Measurements from ENCODE around the gene DLX2. TPM values are rescaled to one million over a fixed set of nuclear protein-coding genes. Genes with fewer than 3 reads are reported as not detected.

Gene DLX2
- total RNA-seq, 1 experiment from 2014 or later = 4.4 TPM

DNA sequence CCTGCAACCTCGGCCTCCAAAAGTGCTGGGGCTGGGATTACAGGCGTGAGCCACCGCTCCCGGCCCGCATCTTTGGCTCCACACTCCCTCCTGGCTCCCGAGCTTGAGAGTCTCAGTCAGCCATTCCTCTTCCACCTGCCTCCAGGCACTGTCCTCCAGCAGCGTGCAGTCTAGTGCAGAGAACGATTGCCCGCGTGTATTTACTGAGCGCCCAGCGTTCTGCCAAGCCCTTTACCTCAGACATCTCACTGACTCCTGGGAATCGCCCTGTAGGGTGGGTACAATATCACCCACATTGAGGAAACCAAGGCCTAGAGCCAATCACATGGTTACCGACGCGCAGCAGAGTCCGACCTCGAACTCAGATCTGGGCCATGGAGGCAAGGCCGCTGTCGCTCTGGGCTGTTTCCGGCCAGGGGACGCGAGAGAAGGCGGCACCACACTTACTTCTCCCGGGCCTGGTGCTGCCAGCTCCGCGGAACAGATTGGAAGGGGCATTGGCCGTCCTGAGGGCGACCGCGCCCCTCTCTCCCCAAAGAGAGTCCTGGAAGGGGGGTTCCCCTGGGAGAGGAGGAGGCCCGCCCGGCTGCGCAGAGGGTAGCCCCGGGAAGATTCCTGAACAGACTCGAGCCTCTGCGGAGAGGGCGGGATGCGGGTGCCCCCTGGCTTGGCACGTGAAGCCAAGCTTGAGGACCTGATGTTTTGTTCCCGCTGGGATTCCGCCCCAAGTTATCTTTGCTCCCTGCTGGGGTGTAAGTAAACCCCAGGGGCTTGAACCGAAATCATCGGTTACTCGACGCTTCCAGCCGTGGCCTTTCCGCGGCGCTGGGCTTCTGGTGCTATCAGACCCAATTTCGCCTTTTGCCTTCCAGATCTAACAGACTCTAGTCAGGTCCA lies 5.2 kb upstream of the DLX2 start:
- no peaks in the 10 kb centered on the region for H3K9me3 ChIP-seq (ENCODE audit: control insufficient read depth, insufficient read depth, low read depth, low read length)
- no peaks in the 10 kb centered on the region for H3K27me3 ChIP-seq (ENCODE audit: control insufficient read depth, insufficient read depth, low read length)
- POLR2A ChIA-PET = interaction anchor here (0.6 kb wide), 1 partner anchor 95 kb away, joined by 7 read pairs; no protein-coding TSS in a partner anchor
- CTCF ChIA-PET = no interaction called here
- no peak for DNase-seq (ENCODE audit: low read depth, low spot score)
- no peak for ATAC-seq
- no peaks in the 10 kb centered on the region; the same call in 1 of the 2 replicates for H3K36me3 ChIP-seq (ENCODE audit: control insufficient read depth, insufficient read depth, low read length)
- in situ Hi-C loops (cut with HindIII; ENCODE audit: low pct_unique_long_range_greater_than_20kb, low sequenced_read_pairs) (no loop called here), intact Hi-C loops (cut with micrococcal nuclease; ENCODE audit: unreplicated experiment) (loop anchor here (2.0 to 10.0 kb wide), 3 partner anchors 113 to 511 kb away; partner anchors contain the start of gene METAP1D)
- H3K27ac ChIP-seq (ENCODE audit: low read length) = no peak overlapping the region
- BruUV-seq (replicated peaks) = no TSS peak
- no peak overlapping the region for H3K4me3 ChIP-seq (ENCODE audit: low read depth in 2 of 2, low read length in 2 of 2)
- TF ChIP-seq TCF7L2 (IDR thresholded peaks at IDR 0.05; ENCODE audit: low read depth, low read length) = no peak
- TF ChIP-seq, protein P1, sequence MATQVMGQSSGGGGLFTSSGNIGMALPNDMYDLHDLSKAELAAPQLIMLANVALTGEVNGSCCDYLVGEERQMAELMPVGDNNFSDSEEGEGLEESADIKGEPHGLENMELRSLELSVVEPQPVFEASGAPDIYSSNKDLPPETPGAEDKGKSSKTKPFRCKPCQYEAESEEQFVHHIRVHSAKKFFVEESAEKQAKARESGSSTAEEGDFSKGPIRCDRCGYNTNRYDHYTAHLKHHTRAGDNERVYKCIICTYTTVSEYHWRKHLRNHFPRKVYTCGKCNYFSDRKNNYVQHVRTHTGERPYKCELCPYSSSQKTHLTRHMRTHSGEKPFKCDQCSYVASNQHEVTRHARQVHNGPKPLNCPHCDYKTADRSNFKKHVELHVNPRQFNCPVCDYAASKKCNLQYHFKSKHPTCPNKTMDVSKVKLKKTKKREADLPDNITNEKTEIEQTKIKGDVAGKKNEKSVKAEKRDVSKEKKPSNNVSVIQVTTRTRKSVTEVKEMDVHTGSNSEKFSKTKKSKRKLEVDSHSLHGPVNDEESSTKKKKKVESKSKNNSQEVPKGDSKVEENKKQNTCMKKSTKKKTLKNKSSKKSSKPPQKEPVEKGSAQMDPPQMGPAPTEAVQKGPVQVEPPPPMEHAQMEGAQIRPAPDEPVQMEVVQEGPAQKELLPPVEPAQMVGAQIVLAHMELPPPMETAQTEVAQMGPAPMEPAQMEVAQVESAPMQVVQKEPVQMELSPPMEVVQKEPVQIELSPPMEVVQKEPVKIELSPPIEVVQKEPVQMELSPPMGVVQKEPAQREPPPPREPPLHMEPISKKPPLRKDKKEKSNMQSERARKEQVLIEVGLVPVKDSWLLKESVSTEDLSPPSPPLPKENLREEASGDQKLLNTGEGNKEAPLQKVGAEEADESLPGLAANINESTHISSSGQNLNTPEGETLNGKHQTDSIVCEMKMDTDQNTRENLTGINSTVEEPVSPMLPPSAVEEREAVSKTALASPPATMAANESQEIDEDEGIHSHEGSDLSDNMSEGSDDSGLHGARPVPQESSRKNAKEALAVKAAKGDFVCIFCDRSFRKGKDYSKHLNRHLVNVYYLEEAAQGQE (IDR thresholded peaks at IDR 0.05; ENCODE audit: insufficient read depth in 1 of 2, low read depth in 2 of 2, low read length in 1 of 2) = no peak
- TF ChIP-seq POLR2AphosphoS5 (IDR thresholded peaks at IDR 0.05; ENCODE audit: low read depth, low read length) = no peak
- TF ChIP-seq, protein P2, sequence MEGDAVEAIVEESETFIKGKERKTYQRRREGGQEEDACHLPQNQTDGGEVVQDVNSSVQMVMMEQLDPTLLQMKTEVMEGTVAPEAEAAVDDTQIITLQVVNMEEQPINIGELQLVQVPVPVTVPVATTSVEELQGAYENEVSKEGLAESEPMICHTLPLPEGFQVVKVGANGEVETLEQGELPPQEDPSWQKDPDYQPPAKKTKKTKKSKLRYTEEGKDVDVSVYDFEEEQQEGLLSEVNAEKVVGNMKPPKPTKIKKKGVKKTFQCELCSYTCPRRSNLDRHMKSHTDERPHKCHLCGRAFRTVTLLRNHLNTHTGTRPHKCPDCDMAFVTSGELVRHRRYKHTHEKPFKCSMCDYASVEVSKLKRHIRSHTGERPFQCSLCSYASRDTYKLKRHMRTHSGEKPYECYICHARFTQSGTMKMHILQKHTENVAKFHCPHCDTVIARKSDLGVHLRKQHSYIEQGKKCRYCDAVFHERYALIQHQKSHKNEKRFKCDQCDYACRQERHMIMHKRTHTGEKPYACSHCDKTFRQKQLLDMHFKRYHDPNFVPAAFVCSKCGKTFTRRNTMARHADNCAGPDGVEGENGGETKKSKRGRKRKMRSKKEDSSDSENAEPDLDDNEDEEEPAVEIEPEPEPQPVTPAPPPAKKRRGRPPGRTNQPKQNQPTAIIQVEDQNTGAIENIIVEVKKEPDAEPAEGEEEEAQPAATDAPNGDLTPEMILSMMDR (IDR thresholded peaks at IDR 0.05) = no peak
- TF ChIP-seq SIN3A (IDR thresholded peaks at IDR 0.05; ENCODE audit: borderline replicate concordance, insufficient read depth, low read depth, low read length) = no peak
- H3K4me1 ChIP-seq (ENCODE audit: control insufficient read depth, insufficient read depth, low read length) = peaks cover 4% of the 10 kb centered on the region; the same call in 1 of the 2 replicates

DNA sequence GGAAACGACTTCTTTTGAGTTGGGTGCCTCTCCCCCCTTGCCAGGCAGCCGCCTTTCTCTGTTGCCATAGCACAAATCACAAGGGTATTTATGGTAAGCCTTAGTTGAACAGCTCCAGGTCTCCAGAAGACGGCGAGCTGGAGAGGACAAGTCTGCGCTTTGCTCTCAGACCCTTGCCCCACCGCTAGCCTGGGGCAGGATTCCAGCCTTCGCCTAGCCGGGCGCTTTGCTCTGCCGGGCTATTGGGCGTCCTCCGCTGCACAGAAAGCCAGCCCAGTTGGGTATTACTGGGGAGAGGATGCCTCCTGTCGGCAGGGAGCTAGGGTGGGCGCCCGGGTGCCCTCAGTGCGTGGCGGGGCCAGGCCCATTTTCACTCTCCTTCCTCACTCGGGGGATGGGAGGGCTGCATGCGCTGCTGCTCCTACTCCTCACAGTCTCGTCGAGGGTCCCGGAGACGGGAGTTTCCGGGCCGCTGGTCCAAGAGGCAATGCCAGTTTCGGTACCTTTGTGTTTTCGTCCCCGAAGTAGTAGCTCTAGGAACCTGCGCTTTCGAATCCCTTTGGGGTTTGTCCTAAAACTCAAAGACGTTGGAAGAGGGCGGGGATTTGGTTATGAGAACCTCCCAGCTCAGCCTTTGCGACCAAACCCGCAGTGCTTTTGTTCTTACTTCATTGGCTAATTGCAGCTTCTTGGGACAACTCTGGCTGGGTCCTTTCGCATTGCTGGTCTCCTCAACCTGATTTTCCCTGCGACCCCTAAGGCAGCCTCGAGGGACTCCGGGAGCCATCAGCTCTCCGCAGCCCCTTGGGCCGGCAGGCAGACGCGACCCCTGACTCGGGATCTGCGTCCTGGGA lies 3.6 kb upstream of the DLX2 start:
- intact Hi-C loops (cut with micrococcal nuclease; ENCODE audit: unreplicated experiment) (loop anchor here (2.0 to 10.0 kb wide), 3 partner anchors 112 to 509 kb away; partner anchors contain the start of gene METAP1D), in situ Hi-C loops (cut with HindIII; ENCODE audit: low pct_unique_long_range_greater_than_20kb, low sequenced_read_pairs) (no loop called here)
- Histone ChIP-seq H3K27me3 (ENCODE audit: control insufficient read depth, insufficient read depth, low read length) (no peaks in the 10 kb centered on the region), H3K36me3 (ENCODE audit: control insufficient read depth, insufficient read depth, low read length) (no peaks in the 10 kb centered on the region; the same call in 1 of the 2 replicates), H3K9me3 (ENCODE audit: control insufficient read depth, insufficient read depth, low read depth, low read length) (no peaks in the 10 kb centered on the region), H3K4me1 (ENCODE audit: control insufficient read depth, insufficient read depth, low read length) (peaks cover 4% of the 10 kb centered on the region; the same call in 1 of the 2 replicates), H3K27ac (ENCODE audit: low read length) (peak overlapping the region; percentile 46), H3K4me3 (ENCODE audit: low read depth in 2 of 2, low read length in 2 of 2) (peak overlapping the region; percentile 50 to 75)
- no TSS peak for BruUV-seq (replicated peaks)
- no peak for DNase-seq (ENCODE audit: low read depth, low spot score)
- CTCF ChIA-PET = interaction anchor here (0.6 to 1.1 kb wide), 4 partner anchors 186 to 519 kb away, joined by 3 to 9 read pairs (median 4); no protein-coding TSS in a partner anchor
- TF ChIP-seq, protein P2 (IDR thresholded peaks at IDR 0.05) = peak; percentile 86
- TF ChIP-seq, protein P1 (IDR thresholded peaks at IDR 0.05; ENCODE audit: insufficient read depth in 1 of 2, low read depth in 2 of 2, low read length in 1 of 2) = 0 out of 4 replicates have a peak, but pooled peaks of 1 of the 2 experiments have one; percentile 25
- TF ChIP-seq POLR2AphosphoS5 (IDR thresholded peaks at IDR 0.05; ENCODE audit: low read depth, low read length) = no peak
- ATAC-seq = peak; percentile 49
- POLR2A ChIA-PET = interaction anchor here (0.5 to 0.7 kb wide), 2 partner anchors 171 to 303 kb away, joined by 4 read pairs; no protein-coding TSS in a partner anchor
